ENCODE results near the gene TRIM28. TPM values are rescaled to one million over a fixed set of nuclear protein-coding genes. Genes with fewer than 3 reads are reported as not detected.

Gene TRIM28
- total RNA-seq, result 100 to 1,000 TPM; 180 to 694 (median 297) TPM

- Histone ChIP-seq H3K9me3 (no peaks in the 10 kb centered on the region), H3K36me3 (peaks cover 0 to 17% (median 10%) of the 10 kb centered on the region in 4 donors), H3K27me3 (no peaks in the 10 kb centered on the region), H3K4me3 (peak within 1 kb of the TSS; percentile 57 to 99 (median 97)), H3K27ac (peak within 1 kb of the TSS; percentile 93 to 99 (median 94)), H3K4me1 (peaks cover 18 to 34% (median 26%) of the 10 kb centered on the region in 4 donors)
- WGBS, 2 donors (ENCODE audit: low coverage in 1 of 2), result 1% methylated on average over 29 of the region's 73 CpGs; no CpG with 5 or more reads in 1 of the 2 donors
- intact Hi-C loops (cut with DNase I; ENCODE audit: low total_unique reads), result no loop called here
- TF ChIP-seq EP300 (IDR thresholded peaks at IDR 0.05; ENCODE audit: low read depth) (no peak), POLR2AphosphoS5 (IDR thresholded peaks at IDR 0.05) (peak; percentile 97 to 99 (median 99)), POLR2A (IDR thresholded peaks at IDR 0.05) (peak; percentile 91)
- peak; percentile 99 for DNase-seq
- in situ Hi-C loops (cut with MboI; ENCODE audit: low pct_ligation_motif_present in 1 of 4, low pct_unique_long_range_greater_than_20kb in 1 of 4, low sequenced_read_pairs in 3 of 4), result no loop called here
Measured at GRCh38 chr19:58543826-58544590, at the start of gene TRIM28. TRIM28 (plus strand) TSS chr19:58544064; CDS start chr19:58544758, 694 bp downstream.

GRCh38 chr19:58497634-58498170 is 46.2 kb upstream of the TRIM28 start:
- intact Hi-C loops (cut with DNase I; ENCODE audit: low total_unique reads) (no loop called here), in situ Hi-C loops (cut with MboI; ENCODE audit: low pct_ligation_motif_present in 1 of 4, low pct_unique_long_range_greater_than_20kb in 1 of 4, low sequenced_read_pairs in 3 of 4) (no loop called here)
- Histone ChIP-seq H3K27ac (no peak overlapping the region), H3K4me3 (no peak overlapping the region), H3K4me1 (peaks cover 7 to 17% (median 14%) of the 10 kb centered on the region in 4 donors), H3K9me3 (no peaks in the 10 kb centered on the region), H3K36me3 (no peaks in the 10 kb centered on the region), H3K27me3 (no peaks in the 10 kb centered on the region)
- WGBS, 2 donors (ENCODE audit: low coverage in 1 of 2), result 88% methylated on average over 8 of the region's 8 CpGs; no CpG with 5 or more reads in 1 of the 2 donors
- TF ChIP-seq POLR2A (IDR thresholded peaks at IDR 0.05), result no peak
- no peak for TF ChIP-seq CTCF (IDR thresholded peaks at IDR 0.05)
- TF ChIP-seq EP300 (IDR thresholded peaks at IDR 0.05; ENCODE audit: low read depth), result no peak
- no peak for TF ChIP-seq POLR2AphosphoS5 (IDR thresholded peaks at IDR 0.05)
- DNase-seq, result no peak

GRCh38 chr19:58498316-58499020 is 45.4 kb upstream of the TRIM28 start:
- DNase-seq, result no peak
- Histone ChIP-seq H3K27me3 (no peaks in the 10 kb centered on the region), H3K4me3 (peak overlapping the region; percentile 29 to 61 (median 44)), H3K27ac (peak overlapping the region in 2 of 4 donors; percentile 82 to 90), H3K4me1 (peaks cover 7 to 17% (median 14%) of the 10 kb centered on the region in 4 donors), H3K36me3 (no peaks in the 10 kb centered on the region), H3K9me3 (no peaks in the 10 kb centered on the region)
- TF ChIP-seq CTCF (IDR thresholded peaks at IDR 0.05) (no peak), EP300 (IDR thresholded peaks at IDR 0.05; ENCODE audit: low read depth) (no peak), POLR2AphosphoS5 (IDR thresholded peaks at IDR 0.05) (no peak), POLR2A (IDR thresholded peaks at IDR 0.05) (no peak)
- in situ Hi-C loops (cut with MboI; ENCODE audit: low pct_ligation_motif_present in 1 of 4, low pct_unique_long_range_greater_than_20kb in 1 of 4, low sequenced_read_pairs in 3 of 4) (no loop called here), intact Hi-C loops (cut with DNase I; ENCODE audit: low total_unique reads) (no loop called here)
- 81% methylated on average over 22 of the region's 22 CpGs; no CpG with 5 or more reads in 1 of the 2 donors for WGBS, 2 donors (ENCODE audit: low coverage in 1 of 2)

GRCh38 chr19:58499021-58499927 is 44.6 kb upstream of the TRIM28 start:
- peak overlapping the region; percentile 69 to 90 (median 79) for H3K27ac ChIP-seq
- TF ChIP-seq EP300 (IDR thresholded peaks at IDR 0.05; ENCODE audit: low read depth) (no peak), POLR2AphosphoS5 (IDR thresholded peaks at IDR 0.05) (peak; percentile 38 to 71 (median 69)), POLR2A (IDR thresholded peaks at IDR 0.05) (peak; percentile 29), CTCF (IDR thresholded peaks at IDR 0.05) (peak; percentile 12 to 38 (median 16))
- H3K4me1 ChIP-seq, result peaks cover 7 to 17% (median 14%) of the 10 kb centered on the region in 4 donors
- intact Hi-C loops (cut with DNase I; ENCODE audit: low total_unique reads) (no loop called here), in situ Hi-C loops (cut with MboI; ENCODE audit: low pct_ligation_motif_present in 1 of 4, low pct_unique_long_range_greater_than_20kb in 1 of 4, low sequenced_read_pairs in 3 of 4) (no loop called here)
- no peaks in the 10 kb centered on the region for H3K9me3 ChIP-seq
- no peaks in the 10 kb centered on the region for H3K36me3 ChIP-seq
- peak; percentile 99 for DNase-seq
- no peaks in the 10 kb centered on the region for H3K27me3 ChIP-seq
- H3K4me3 ChIP-seq, result peak overlapping the region; percentile 39 to 61 (median 44)
- WGBS, 2 donors (ENCODE audit: low coverage in 1 of 2), result 6 to 20% methylated on average over 3 to 49 of the region's 60 CpGs
